ENCODE data around the gene TMPRSS6. TPM values are rescaled to one million over a fixed set of nuclear protein-coding genes. Genes with fewer than 3 reads are reported as not detected.

Gene TMPRSS6
- total and polyA plus RNA-seq, 3 donors from 2014 or later: 1.5 to 4.0 (median 3.4) TPM

GRCh38 chr22:37107816-37108621 is 1.5 kb downstream of the TMPRSS6 start:
- Histone ChIP-seq H3K27me3 (no peaks in the 10 kb centered on the region), H3K4me3 (no peak overlapping the region), H3K36me3 (ENCODE audit: low read depth, missing control alignments) (no peaks in the 10 kb centered on the region), H3K4me1 (no peaks in the 10 kb centered on the region), H3K9me3 (no peaks in the 10 kb centered on the region), H3K27ac (no peak overlapping the region)
- no peak for DNase-seq
- 87 to 88% methylated on average over 18 of the region's 18 CpGs for WGBS, 2 donors
- TF ChIP-seq CTCF (IDR thresholded peaks at IDR 0.05) (no peak), POLR2A (IDR thresholded peaks at IDR 0.05) (no peak)
- intact Hi-C loops (cut with DNase I; ENCODE audit: low total_unique reads): no loop called here

GRCh38 chr22:37105990-37106389 is 3.5 kb downstream of the TMPRSS6 start:
- Histone ChIP-seq H3K27ac (no peak overlapping the region), H3K4me1 (no peaks in the 10 kb centered on the region), H3K4me3 (no peak overlapping the region), H3K27me3 (no peaks in the 10 kb centered on the region), H3K9me3 (no peaks in the 10 kb centered on the region), H3K36me3 (ENCODE audit: low read depth, missing control alignments) (no peaks in the 10 kb centered on the region)
- TF ChIP-seq POLR2A (IDR thresholded peaks at IDR 0.05) (no peak), CTCF (IDR thresholded peaks at IDR 0.05) (no peak)
- WGBS, 2 donors: 83 to 96% methylated on average over 5 of the region's 5 CpGs
- intact Hi-C loops (cut with DNase I; ENCODE audit: low total_unique reads): no loop called here
- DNase-seq: no peak

- H3K27ac ChIP-seq: no peak overlapping the region
- no peak for DNase-seq
- no peak overlapping the region for H3K4me3 ChIP-seq
- TF ChIP-seq POLR2A (IDR thresholded peaks at IDR 0.05): no peak
- TF ChIP-seq CTCF (IDR thresholded peaks at IDR 0.05): no peak
- 48 to 56% methylated on average over 6 to 7 of the region's 7 CpGs for WGBS, 2 donors
- H3K4me1 ChIP-seq: no peaks in the 10 kb centered on the region
- H3K27me3 ChIP-seq: no peaks in the 10 kb centered on the region
- H3K36me3 ChIP-seq (ENCODE audit: low read depth, missing control alignments): no peaks in the 10 kb centered on the region
- H3K9me3 ChIP-seq: no peaks in the 10 kb centered on the region
- intact Hi-C loops (cut with DNase I; ENCODE audit: low total_unique reads): no loop called here
Measured at GRCh38 chr22:37105154-37105553, 4.4 kb downstream of the TMPRSS6 start.

GRCh38 chr22:37103656-37104452 is 5.7 kb downstream of the TMPRSS6 start:
- intact Hi-C loops (cut with DNase I; ENCODE audit: low total_unique reads): no loop called here
- no peak overlapping the region for H3K4me3 ChIP-seq

More at GRCh38 chr22:37103656-37104452, 5.7 kb downstream of the TMPRSS6 start:
- H3K27me3 ChIP-seq: no peaks in the 10 kb centered on the region
- TF ChIP-seq CTCF (IDR thresholded peaks at IDR 0.05): no peak
- no peak for TF ChIP-seq POLR2A (IDR thresholded peaks at IDR 0.05)
- no peak for DNase-seq
- H3K4me1 ChIP-seq: no peaks in the 10 kb centered on the region
- H3K36me3 ChIP-seq (ENCODE audit: low read depth, missing control alignments): no peaks in the 10 kb centered on the region
- H3K9me3 ChIP-seq: no peaks in the 10 kb centered on the region
- 64 to 77% methylated on average over 14 of the region's 14 CpGs for WGBS, 2 donors
- no peak overlapping the region for H3K27ac ChIP-seq

Data from testis (tissue), 3 donors.